Endothelial cell (in vitro differentiated cells): ENCODE results near the gene EEF1AKMT4. TPM values are rescaled to one million over a fixed set of nuclear protein-coding genes. Genes with fewer than 3 reads are reported as not detected.
A peak's percentile ranks its signal among the peaks of the same experiment; 100 is the strongest.

Source experiments
- DNase-seq: peaks from one replicate; pipeline ENCODE4 v3.0.0; 2021; ENCODE audit warnings: low spot score
- H3K27ac Mint-ChIP-seq: one replicate; pipeline ENCODE4 v1.8.0; 2021; ENCODE audit warnings: mixed read lengths, inconsistent platforms; ENCODE audit not compliant: unreplicated experiment
- H3K27me3 Mint-ChIP-seq: one replicate; pipeline ENCODE4 v1.8.0; 2021; ENCODE audit warnings: mild to moderate bottlenecking, moderate library complexity, mixed read lengths, inconsistent platforms; ENCODE audit not compliant: unreplicated experiment
- H3K36me3 Mint-ChIP-seq: one replicate; pipeline ENCODE4 v1.8.0; 2021; ENCODE audit warnings: mild to moderate bottlenecking, low read depth, mixed read lengths, inconsistent platforms; ENCODE audit not compliant: unreplicated experiment
- H3K4me1 Mint-ChIP-seq: one replicate; pipeline ENCODE4 v1.8.0; 2021; ENCODE audit warnings: mild to moderate bottlenecking, mixed read lengths, inconsistent platforms; ENCODE audit not compliant: unreplicated experiment
- H3K4me3 Mint-ChIP-seq: one replicate; pipeline ENCODE4 v1.8.0; 2021; ENCODE audit warnings: mild to moderate bottlenecking, mixed read lengths, inconsistent platforms; ENCODE audit not compliant: unreplicated experiment
- H3K9me3 Mint-ChIP-seq: one replicate; pipeline ENCODE4 v1.8.0; 2021; ENCODE audit warnings: mixed read lengths, inconsistent platforms; ENCODE audit not compliant: unreplicated experiment
- total RNA-seq: library from RNA; stranded (reverse); fragmentation: NEBNext Ultra II Directional; extraction: Animal tissue kit (Norgen Biotek cat#: 25700); gene quantifications from one replicate; pipeline ENCODE4 v1.2.1, GENCODE V29; 2021; ENCODE audit not compliant: unreplicated experiment
- TF ChIP-seq, protein P1 (sequence below): fragments of 200-600 bp; sonication (generic); IDR thresholded peaks from one replicate; pipeline ENCODE4 v1.5.0; 2021; ENCODE audit warnings: antibody characterized with exemption; ENCODE audit not compliant: unreplicated experiment

EEF1AKMT4 gene
- total RNA-seq, 1 donor from 2014 or later = 5.7 TPM

DNA sequence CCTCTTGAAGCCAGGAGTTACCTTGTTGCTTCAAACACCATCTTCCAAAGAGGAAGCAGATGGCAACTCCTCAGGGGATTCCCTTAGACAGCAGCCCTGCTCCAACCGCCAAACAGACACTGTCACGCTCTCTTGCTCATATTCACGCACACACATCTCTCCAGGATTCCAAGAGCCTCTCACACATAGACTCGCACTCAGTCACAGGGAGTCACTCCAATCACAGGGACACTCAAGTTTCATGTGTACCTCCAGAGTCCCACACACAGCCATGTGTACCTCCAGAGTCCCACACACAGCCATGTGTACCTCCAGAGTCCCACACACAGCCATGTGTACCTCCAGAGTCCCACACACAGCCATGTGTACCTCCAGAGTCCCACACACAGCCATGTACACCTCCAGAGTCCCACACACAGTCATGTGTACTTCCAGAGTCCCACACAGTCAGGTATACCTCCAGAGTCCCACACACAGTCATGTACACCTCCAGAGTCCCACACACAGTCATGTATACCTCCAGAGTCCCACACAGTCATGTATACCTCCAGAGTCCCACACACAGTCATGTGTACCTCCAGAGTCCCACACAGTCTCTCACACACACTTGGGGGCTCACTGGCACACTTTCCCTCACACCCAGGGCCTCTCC lies 14.0 kb upstream of the EEF1AKMT4 start:
- Mint-ChIP-seq H3K9me3 (no peaks in the 10 kb centered on the region), H3K27me3 (peaks cover 39% of the 10 kb centered on the region), H3K36me3 (peaks cover 14% of the 10 kb centered on the region), H3K4me3 (peak overlapping the region; percentile 11), H3K4me1 (peaks cover 24% of the 10 kb centered on the region), H3K27ac (no peak overlapping the region)
- no peak for DNase-seq
- TF ChIP-seq, protein P1, sequence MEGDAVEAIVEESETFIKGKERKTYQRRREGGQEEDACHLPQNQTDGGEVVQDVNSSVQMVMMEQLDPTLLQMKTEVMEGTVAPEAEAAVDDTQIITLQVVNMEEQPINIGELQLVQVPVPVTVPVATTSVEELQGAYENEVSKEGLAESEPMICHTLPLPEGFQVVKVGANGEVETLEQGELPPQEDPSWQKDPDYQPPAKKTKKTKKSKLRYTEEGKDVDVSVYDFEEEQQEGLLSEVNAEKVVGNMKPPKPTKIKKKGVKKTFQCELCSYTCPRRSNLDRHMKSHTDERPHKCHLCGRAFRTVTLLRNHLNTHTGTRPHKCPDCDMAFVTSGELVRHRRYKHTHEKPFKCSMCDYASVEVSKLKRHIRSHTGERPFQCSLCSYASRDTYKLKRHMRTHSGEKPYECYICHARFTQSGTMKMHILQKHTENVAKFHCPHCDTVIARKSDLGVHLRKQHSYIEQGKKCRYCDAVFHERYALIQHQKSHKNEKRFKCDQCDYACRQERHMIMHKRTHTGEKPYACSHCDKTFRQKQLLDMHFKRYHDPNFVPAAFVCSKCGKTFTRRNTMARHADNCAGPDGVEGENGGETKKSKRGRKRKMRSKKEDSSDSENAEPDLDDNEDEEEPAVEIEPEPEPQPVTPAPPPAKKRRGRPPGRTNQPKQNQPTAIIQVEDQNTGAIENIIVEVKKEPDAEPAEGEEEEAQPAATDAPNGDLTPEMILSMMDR = no peak

DNA sequence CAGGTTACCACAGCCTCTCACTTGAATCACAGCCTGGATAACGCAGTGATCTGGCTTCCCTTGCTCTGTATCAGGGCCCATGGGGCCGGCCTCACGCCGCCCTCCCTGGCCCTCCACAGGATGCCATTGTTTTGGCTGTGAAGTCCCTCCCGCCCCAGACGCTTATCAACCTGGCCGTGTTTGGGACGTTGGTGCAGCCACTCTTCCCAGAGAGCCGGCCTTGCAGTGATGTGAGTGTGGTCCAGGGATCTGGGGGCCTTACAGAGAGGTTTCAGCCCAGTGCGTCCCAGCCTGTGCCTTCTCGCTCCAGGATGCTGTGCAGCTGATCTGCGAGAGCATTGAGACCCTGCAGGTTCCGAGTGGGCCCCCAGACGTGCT lies 13.4 kb upstream of the EEF1AKMT4 start:
- TF ChIP-seq, protein P1 = no peak
- no peak for DNase-seq
- Mint-ChIP-seq H3K27ac (no peak overlapping the region), H3K27me3 (peaks cover 40% of the 10 kb centered on the region), H3K4me3 (peak overlapping the region; percentile 11), H3K9me3 (no peaks in the 10 kb centered on the region), H3K36me3 (peaks cover 14% of the 10 kb centered on the region), H3K4me1 (peaks cover 22% of the 10 kb centered on the region)

DNA sequence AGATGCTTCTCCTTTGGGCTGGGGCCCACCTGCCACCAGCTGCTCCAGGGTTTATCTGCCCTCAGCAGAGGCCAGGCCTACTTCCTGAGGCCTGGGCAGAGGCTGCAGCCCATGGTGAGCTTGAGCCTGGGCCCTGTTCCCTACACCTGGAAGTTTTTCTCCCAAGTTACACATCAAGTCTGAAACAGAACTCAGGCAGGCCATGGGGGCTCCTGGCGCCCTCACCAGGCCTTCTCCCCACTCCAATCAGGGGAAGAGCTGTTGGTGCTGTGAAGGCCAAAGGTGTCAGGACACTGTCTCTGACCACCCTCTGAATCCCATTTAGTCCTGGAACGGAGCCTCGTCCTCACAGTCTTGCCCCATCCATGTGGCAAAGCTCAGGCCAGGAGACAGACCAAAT lies 12.8 kb upstream of the EEF1AKMT4 start:
- TF ChIP-seq, protein P1 = no peak
- no peak for DNase-seq
- no peak overlapping the region for H3K4me3 Mint-ChIP-seq
- H3K9me3 Mint-ChIP-seq = no peaks in the 10 kb centered on the region
- H3K27ac Mint-ChIP-seq = no peak overlapping the region
- H3K4me1 Mint-ChIP-seq = peaks cover 16% of the 10 kb centered on the region
- peaks cover 34% of the 10 kb centered on the region for H3K27me3 Mint-ChIP-seq
- H3K36me3 Mint-ChIP-seq = peaks cover 8% of the 10 kb centered on the region

DNA sequence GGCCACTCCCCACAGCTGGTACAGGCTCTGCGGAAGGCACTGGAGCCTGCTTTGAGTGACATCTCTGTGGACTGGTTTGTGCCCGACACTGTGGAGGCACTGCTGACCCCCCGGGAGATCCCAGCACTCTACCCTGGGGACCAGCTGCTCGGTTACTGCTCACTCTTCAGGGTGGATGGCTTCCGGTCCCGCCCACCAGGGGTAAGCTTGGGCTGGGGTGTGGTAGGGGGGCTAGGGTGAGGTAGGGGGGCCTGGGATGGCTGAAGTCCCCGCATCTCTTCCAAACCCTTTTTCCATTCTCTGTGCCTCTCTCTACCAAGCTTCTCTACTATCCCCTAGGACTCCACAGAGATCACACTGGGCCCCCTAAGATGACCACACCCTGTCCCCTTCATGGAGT lies 12.3 kb upstream of the EEF1AKMT4 start:
- no peak overlapping the region for H3K27ac Mint-ChIP-seq
- TF ChIP-seq, protein P1 = no peak
- no peaks in the 10 kb centered on the region for H3K9me3 Mint-ChIP-seq
- H3K27me3 Mint-ChIP-seq = peaks cover 28% of the 10 kb centered on the region
- peak overlapping the region; percentile 45 for H3K4me3 Mint-ChIP-seq
- no peak for DNase-seq
- peaks cover 14% of the 10 kb centered on the region for H3K4me1 Mint-ChIP-seq
- H3K36me3 Mint-ChIP-seq = peaks cover 7% of the 10 kb centered on the region

DNA sequence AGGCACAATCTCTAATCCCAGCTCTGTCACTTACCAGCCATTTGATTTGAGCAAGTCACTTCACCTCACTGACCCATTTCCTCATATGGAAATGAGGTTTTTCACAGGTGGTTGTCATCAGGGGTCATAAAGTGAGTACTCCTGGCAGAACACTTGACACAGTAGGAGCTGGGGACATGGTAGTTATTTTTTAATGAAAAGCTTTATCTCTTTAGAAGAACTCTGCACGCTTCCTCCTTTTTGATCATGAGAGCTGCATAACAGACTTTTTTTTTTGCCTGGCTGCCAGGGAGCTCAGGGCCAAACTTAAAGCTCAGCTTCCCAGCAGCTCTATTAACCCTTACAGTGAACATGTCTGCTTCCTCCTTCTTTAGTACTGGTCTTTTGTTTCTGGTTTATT lies 11.7 kb upstream of the EEF1AKMT4 start:
- TF ChIP-seq, protein P1 = no peak
- Mint-ChIP-seq H3K4me1 (peaks cover 12% of the 10 kb centered on the region), H3K36me3 (peaks cover 13% of the 10 kb centered on the region), H3K27me3 (peaks cover 24% of the 10 kb centered on the region), H3K27ac (no peak overlapping the region), H3K4me3 (no peak overlapping the region), H3K9me3 (no peaks in the 10 kb centered on the region)
- DNase-seq = no peak
